Osteoblast (primary cell): ENCODE data around the gene SLC13A3. TPM values are rescaled to one million over a fixed set of nuclear protein-coding genes. Genes with fewer than 3 reads are reported as not detected.

ENCODE experiments used
- DNase-seq: peaks from one replicate; pipeline ENCODE4 v3.0.0; 2011; ENCODE audit warnings: low spot score, mixed read lengths; ENCODE audit not compliant: insufficient read length; ENCODE audit errors: missing footprints
- H2AFZ ChIP-seq: 2 replicates; pipeline ENCODE4 v1.6.0; 2011; ENCODE audit warnings: mild to moderate bottlenecking, low read length
- H3K27ac ChIP-seq: 2 replicates; pipeline ENCODE4 v1.5.1; 2011; ENCODE audit warnings: mild to moderate bottlenecking, low read depth, low read length, moderate library complexity
- H3K27me3 ChIP-seq: 2 replicates; pipeline ENCODE4 v1.6.0; 2012; ENCODE audit warnings: mild to moderate bottlenecking, control low read depth, inconsistent platforms, low read length, moderate library complexity; ENCODE audit not compliant: insufficient read depth
- H3K36me3 ChIP-seq: 2 replicates; pipeline ENCODE4 v1.5.1; 2011; ENCODE audit warnings: mild to moderate bottlenecking, low read length, control low read depth, moderate library complexity; ENCODE audit not compliant: insufficient read depth
- H3K4me1 ChIP-seq: 2 replicates; pipeline ENCODE4 v1.5.1; 2011; ENCODE audit warnings: mild to moderate bottlenecking, low read length, control low read depth, moderate library complexity; ENCODE audit not compliant: insufficient read depth
- H3K4me2 ChIP-seq: 2 replicates; pipeline ENCODE4 v1.6.0; 2011; ENCODE audit warnings: mild to moderate bottlenecking, low read length; ENCODE audit not compliant: insufficient read depth
- H3K4me3 ChIP-seq: fragments of 200-600 bp; sonication (generic); 3 replicates; pipeline ENCODE4 v1.5.1; 2012; ENCODE audit warnings: mild to moderate bottlenecking, low read length, inconsistent platforms; ENCODE audit not compliant: insufficient read depth
- H3K79me2 ChIP-seq: 2 replicates; pipeline ENCODE4 v1.6.0; 2012; ENCODE audit warnings: mild to moderate bottlenecking, low read length, control low read depth, inconsistent platforms; ENCODE audit not compliant: insufficient read depth
- H3K9me3 ChIP-seq: 2 replicates; pipeline ENCODE4 v1.5.1; 2011; ENCODE audit warnings: low read depth, low read length, control low read depth
- H4K20me1 ChIP-seq: 2 replicates; pipeline ENCODE4 v1.6.0; 2012; ENCODE audit warnings: mild to moderate bottlenecking, low read length, control low read depth; ENCODE audit not compliant: insufficient read depth
- total RNA-seq: library from RNA; depleted of rRNA; stranded (reverse); fragments of >200 nt; gene quantifications from 2 replicates; pipeline ENCODE4 v1.2.3, GENCODE V29; 2012
- TF ChIP-seq, protein P1 (sequence below): IDR thresholded peaks from 2 replicates; pipeline ENCODE4 v1.5.1; 2011; ENCODE audit warnings: mild to moderate bottlenecking, low read depth, low read length, moderate library complexity; ENCODE audit errors: extremely low read depth

The SLC13A3 gene
- total RNA-seq, 1 donor: 1.8 TPM

DNA sequence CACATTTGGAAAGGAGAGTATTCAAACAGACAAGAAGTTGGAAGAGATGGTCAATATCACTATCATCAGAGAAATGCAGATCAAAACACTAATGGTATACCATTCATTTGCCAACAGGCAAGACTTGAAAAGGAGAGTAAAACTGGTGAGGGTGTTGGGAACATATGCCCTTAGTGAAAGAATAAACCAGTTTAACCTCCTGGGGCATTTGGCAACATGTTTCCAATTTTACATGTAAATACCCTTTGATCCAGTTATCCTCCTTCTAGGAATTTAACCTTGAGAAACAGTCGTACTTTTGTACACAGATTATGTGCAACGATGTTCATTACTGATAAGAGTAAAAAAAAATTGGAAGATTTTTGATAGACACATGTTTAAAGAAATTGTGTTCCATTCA is 66.8 kb downstream of the SLC13A3 start:
- TF ChIP-seq, protein P1, sequence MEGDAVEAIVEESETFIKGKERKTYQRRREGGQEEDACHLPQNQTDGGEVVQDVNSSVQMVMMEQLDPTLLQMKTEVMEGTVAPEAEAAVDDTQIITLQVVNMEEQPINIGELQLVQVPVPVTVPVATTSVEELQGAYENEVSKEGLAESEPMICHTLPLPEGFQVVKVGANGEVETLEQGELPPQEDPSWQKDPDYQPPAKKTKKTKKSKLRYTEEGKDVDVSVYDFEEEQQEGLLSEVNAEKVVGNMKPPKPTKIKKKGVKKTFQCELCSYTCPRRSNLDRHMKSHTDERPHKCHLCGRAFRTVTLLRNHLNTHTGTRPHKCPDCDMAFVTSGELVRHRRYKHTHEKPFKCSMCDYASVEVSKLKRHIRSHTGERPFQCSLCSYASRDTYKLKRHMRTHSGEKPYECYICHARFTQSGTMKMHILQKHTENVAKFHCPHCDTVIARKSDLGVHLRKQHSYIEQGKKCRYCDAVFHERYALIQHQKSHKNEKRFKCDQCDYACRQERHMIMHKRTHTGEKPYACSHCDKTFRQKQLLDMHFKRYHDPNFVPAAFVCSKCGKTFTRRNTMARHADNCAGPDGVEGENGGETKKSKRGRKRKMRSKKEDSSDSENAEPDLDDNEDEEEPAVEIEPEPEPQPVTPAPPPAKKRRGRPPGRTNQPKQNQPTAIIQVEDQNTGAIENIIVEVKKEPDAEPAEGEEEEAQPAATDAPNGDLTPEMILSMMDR: no peak
- DNase-seq: no peak
- no peaks in the 10 kb centered on the region for H3K27me3 ChIP-seq
- no peak overlapping the region for H3K27ac ChIP-seq
- H4K20me1 ChIP-seq: no peaks in the 10 kb centered on the region
- no peaks in the 10 kb centered on the region for H3K79me2 ChIP-seq
- no peaks in the 10 kb centered on the region for H3K36me3 ChIP-seq
- H3K4me1 ChIP-seq: no peaks in the 10 kb centered on the region
- no peaks in the 10 kb centered on the region for H3K9me3 ChIP-seq
- H3K4me3 ChIP-seq: no peak overlapping the region
- no peak overlapping the region for H3K4me2 ChIP-seq
- H2AFZ ChIP-seq: no peak overlapping the region

DNA sequence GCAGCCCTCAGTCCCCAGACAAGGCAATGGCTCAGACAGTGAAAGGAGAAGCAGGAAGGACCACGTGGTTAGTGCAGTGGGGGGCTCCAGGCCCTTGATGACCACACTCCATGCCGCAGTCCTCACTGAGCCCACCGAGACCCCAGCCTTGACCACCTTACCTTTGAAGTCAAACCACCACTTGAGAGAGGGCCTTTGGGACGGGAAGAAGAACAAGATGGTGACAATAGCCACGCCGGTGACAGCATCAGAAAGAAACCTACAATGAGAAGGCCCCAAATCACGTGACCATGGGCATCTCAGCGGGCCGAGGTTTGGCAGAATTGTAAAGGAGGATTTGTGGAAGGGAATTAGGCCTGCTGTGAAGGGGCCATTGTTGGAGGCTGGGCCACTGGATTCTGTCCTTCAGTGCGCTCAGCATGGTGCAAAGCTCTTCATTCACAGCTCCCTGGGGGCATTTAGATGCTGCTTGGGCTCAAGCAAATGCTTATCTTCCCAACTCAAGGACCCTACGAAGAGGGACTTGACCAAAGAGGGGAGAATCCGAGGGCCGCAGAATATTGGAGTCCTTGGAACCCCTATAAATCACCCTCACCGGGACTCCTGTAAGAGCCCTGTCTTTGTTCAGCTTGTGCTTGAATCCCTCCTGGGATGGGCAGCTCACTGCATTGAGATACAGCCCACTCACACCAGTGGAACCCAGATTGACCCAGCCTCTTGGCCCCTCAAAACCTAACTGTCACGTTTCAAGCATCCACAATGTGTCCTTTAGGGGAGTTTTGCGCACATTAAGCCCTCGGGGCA is 67.6 kb downstream of the SLC13A3 start:
- H3K27me3 ChIP-seq: no peaks in the 10 kb centered on the region
- H3K4me1 ChIP-seq: no peaks in the 10 kb centered on the region
- H3K79me2 ChIP-seq: no peaks in the 10 kb centered on the region
- DNase-seq: no peak
- H3K4me3 ChIP-seq: no peak overlapping the region
- H3K9me3 ChIP-seq: no peaks in the 10 kb centered on the region
- no peaks in the 10 kb centered on the region for H4K20me1 ChIP-seq
- H3K36me3 ChIP-seq: no peaks in the 10 kb centered on the region
- H3K27ac ChIP-seq: no peak overlapping the region
- TF ChIP-seq, protein P1: no peak
- H2AFZ ChIP-seq: no peak overlapping the region
- H3K4me2 ChIP-seq: no peak overlapping the region

DNA sequence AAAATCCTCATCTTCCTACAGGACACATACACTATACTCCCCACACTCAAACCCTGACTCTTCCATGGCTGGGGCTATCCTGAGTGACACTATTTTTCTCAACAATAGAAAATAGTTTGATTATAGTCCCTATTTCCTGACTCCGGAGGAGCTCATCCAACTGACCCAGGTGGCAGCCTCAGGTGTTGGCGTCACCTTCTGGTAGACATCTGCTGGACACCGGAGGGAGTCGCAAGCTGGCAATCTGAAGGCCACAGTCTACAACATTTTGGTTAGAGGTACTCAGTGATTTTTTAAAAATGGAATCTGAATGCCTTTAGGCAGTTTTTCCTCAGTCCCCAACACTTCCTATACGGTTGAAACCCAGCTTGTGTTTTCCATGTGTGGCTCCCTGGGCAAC is 68.6 kb downstream of the SLC13A3 start:
- TF ChIP-seq, protein P1: no peak
- no peaks in the 10 kb centered on the region for H4K20me1 ChIP-seq
- no peaks in the 10 kb centered on the region for H3K27me3 ChIP-seq
- H3K79me2 ChIP-seq: no peaks in the 10 kb centered on the region
- no peak for DNase-seq
- no peak overlapping the region for H2AFZ ChIP-seq
- H3K4me2 ChIP-seq: no peak overlapping the region
- H3K4me1 ChIP-seq: no peaks in the 10 kb centered on the region
- H3K4me3 ChIP-seq: no peak overlapping the region
- H3K9me3 ChIP-seq: no peaks in the 10 kb centered on the region
- H3K27ac ChIP-seq: no peak overlapping the region
- no peaks in the 10 kb centered on the region for H3K36me3 ChIP-seq

DNA sequence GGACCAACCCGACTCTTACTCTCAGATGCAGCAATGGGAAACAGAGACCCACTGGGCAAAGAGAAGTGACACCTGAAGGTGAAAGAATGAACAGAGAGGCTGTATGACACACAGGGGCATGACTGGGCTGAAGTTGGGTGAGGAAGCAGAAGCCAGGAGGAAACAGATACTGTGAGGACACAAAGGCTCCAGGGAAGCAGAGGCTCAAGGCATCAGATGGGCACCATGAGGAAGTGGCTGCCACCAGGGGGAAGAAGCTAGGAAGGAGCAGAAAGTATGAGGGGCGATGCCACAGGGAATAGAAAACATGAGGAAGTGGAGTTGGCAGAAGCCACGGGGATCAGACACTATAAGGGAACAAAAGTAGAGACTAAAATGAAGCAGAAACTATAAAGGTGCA is 69.9 kb downstream of the SLC13A3 start:
- no peaks in the 10 kb centered on the region for H3K4me1 ChIP-seq
- H3K9me3 ChIP-seq: no peaks in the 10 kb centered on the region
- no peak overlapping the region for H3K4me2 ChIP-seq
- H4K20me1 ChIP-seq: no peaks in the 10 kb centered on the region
- no peaks in the 10 kb centered on the region for H3K36me3 ChIP-seq
- H3K27ac ChIP-seq: no peak overlapping the region
- no peak overlapping the region for H3K4me3 ChIP-seq
- H3K27me3 ChIP-seq: no peaks in the 10 kb centered on the region
- H2AFZ ChIP-seq: no peak overlapping the region
- TF ChIP-seq, protein P1: no peak
- no peak for DNase-seq
- no peaks in the 10 kb centered on the region for H3K79me2 ChIP-seq
